Raji (cell line): ENCODE data around the gene MUL1.

Experiments used
- POLR2A ChIP-seq: IDR thresholded peaks from 2 replicates; pipeline ENCODE4 v1.6.1; 2011; ENCODE audit warnings: low read depth, low read length, control low read depth; ENCODE audit not compliant: insufficient read depth

Gene MUL1

GRCh38 chr1:20493839-20494608 lies 13.9 kb downstream of the MUL1 start:
- peak; percentile 52 for TF ChIP-seq POLR2A

GRCh38 chr1:20493309-20493708 lies 14.6 kb downstream of the MUL1 start:
- no peak for TF ChIP-seq POLR2A

GRCh38 chr1:20492751-20493150 lies 15.2 kb downstream of the MUL1 start:
- TF ChIP-seq POLR2A = no peak

- no peak for TF ChIP-seq POLR2A
These were observed 16.1 kb downstream of the MUL1 start for GRCh38 chr1:20491866-20492265.

GRCh38 chr1:20491178-20491577 lies 16.8 kb downstream of the MUL1 start:
- TF ChIP-seq POLR2A = no peak

GRCh38 chr1:20487236-20487590 lies 20.7 kb downstream of the MUL1 start:
- no peak for TF ChIP-seq POLR2A

- TF ChIP-seq POLR2A = no peak
These were observed 21.3 kb downstream of the MUL1 start for GRCh38 chr1:20486457-20487235.

GRCh38 chr1:20485527-20486456 lies 22.2 kb downstream of the MUL1 start, which contains the start of gene CAMK2N1:
CAMK2N1 (minus strand) TSS chr1:20486210; CDS start chr1:20485379, 831 bp downstream.
- no peak for TF ChIP-seq POLR2A

GRCh38 chr1:20484519-20485462 lies 23.2 kb downstream of the MUL1 start:
- no peak for TF ChIP-seq POLR2A

GRCh38 chr1:20483833-20484518 lies 24.0 kb downstream of the MUL1 start:
- no peak for TF ChIP-seq POLR2A

GRCh38 chr1:20483098-20483832 lies 24.7 kb downstream of the MUL1 start:
- TF ChIP-seq POLR2A = no peak

GRCh38 chr1:20481643-20482498 lies 26.1 kb downstream of the MUL1 start:
- TF ChIP-seq POLR2A = no peak

- TF ChIP-seq POLR2A = no peak
These were observed 26.9 kb downstream of the MUL1 start for GRCh38 chr1:20480951-20481617.
